ENCODE data around the gene PEPD.

- TF ChIP-seq POLR2A (IDR thresholded peaks at IDR 0.05; ENCODE audit: low read depth, low read length) (no peak), RAD21 (IDR thresholded peaks at IDR 0.05; ENCODE audit: low read length) (no peak), CEBPB (IDR thresholded peaks at IDR 0.05; ENCODE audit: low read depth, low read length) (no peak), CTCF (conservative IDR thresholded peaks at IDR 0.05; ENCODE audit: low read depth, low read length) (no peak), RFX5 (IDR thresholded peaks at IDR 0.05; ENCODE audit: low read depth, low read length) (no peak)
These were observed 102.5 kb downstream of the PEPD start for GRCh38 chr19:33418871-33419787.
